NCI-H1105 (cell line): ENCODE results near the gene C17orf100.
"Not testable (repeated sequence)": the region's sequence is repeated elsewhere in the genome, so short reads cannot be mapped to it uniquely, and the experiment has no call there.

ENCODE experiments used
- DNase-seq: peaks from one replicate; lab custom pipeline; 2025; lab: John Stamatoyannopoulos, UW

The C17orf100 gene

DNA sequence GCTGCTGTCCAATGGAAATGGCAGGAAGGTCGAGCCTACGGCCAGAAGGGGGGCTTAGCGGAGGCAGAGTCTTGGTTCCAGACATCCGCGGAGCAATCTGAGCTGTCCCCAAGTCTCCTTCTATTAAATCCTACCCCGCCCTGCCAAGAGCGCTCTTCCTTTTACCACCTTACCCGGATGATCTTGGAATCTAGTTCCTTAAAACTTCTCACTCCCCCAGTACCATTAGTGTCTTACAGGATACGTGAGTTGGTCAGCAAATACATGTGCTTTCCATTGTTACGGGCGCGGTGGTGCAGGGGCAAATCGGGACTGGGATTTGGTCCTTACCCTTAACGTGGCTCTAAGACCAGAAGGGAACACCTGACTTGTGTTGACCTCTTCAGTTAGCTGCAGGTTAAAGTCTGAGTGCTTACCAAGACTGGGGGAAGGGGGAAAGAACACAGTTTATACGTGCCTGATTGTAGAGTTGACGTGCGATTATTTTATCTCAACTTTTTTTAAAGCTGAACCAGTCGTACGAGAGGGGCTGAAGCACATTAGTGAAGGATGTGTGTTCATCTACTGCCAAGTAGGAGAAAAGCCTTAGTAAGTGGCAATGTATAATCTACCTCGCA, 10.2 kb upstream of the C17orf100 start:
- no peak for DNase-seq

- DNase-seq: no peak
Measured at GRCh38 chr17:6642592-6642991, 9.0 kb upstream of the C17orf100 start.

DNA sequence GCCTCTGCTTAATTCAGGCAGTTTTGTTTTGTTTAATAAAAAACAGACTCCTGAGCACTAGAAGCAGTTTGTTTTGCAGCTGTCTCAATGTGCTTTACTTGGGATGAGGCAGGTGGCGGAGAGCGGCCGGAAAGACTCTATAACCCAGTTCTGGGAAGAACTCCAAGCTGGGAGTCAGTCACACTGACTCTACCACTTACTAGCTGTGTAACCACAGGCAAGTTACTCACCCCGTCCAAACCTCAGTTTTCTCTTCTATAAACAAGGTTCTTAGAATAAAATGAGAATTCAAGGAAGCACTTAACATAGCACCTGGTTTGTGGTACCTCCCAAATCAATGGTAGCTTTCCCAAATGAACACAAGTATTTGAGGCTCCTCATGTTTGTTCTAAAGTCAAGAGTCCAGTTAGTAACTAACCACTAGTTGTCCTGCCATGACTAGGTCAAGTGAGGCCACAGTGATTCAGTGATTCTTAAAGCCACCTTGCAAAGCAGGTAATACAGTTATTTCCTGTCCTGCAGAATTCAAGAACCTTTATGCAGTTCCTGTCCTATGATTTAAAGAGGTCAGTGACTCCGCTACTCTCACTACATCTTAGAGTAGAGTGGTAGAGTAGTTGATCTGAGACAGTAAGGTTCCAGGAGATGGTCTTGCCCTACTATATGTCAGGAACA, 8.0 kb upstream of the C17orf100 start:
- no peak for DNase-seq

DNA sequence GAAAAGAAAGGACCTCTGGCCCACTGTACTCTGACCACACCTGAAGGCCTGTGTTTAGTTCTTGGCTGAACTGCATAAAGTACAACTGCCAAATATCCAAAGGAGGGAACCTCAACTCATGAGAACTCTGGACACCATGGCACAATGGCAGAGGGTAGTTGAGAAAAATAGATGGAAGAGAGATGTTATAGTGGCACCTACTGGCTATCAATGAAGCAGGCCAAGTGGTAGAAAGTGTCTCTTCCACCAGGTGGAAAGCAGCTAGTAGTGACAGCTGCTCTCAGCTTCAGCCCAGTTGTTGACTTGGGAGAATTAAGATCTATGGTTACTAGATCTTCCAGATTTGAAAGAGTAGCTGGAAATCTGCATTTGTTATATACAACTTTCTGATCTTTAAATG, 3.4 kb upstream of the C17orf100 start:
- no peak for DNase-seq

- no peak for DNase-seq
Measured at GRCh38 chr17:6651919-6652452, 424 bp downstream of the C17orf100 start.

DNA sequence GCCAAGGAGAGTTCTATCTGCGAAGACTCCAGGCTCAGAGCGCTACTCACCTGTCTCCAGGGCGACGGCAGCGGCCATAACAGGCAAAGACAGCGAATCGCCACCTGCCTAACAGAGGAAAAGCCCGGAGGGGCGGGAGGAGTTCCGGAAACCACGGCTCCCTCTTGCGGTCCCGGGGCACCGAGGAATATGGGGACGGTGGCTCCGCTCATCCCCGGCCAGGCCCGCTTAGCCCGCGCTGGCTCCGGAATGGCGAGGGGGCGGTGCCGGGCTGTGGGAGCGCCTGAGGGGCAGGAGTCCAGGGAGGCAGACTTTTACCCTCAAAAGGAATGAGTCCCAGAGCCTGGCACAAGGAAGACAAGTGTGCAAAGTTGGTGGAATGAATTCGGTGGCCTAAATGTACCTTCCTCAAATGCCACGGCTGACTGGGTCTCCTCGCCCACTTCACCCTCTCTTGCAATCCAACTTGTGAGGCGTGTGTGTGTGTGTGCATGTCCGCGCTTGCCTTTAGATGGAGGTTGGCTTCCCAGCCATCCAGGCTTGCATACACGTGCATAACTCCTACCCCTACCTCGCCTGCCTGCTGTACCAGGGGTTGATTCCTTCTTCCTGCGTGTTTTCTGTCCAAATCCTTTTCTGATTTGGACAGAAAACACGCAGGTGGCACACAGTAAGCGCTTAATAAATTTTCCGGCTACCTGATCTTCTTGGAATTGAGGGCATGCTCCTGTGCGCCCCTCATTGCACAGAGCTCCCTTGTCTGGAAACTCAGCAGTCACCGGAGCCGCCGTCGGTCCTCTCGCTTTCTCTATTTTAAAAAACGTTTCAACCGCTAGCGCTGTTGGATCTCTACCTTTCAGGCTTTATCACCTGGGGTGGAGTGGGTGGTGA, 3.5 kb downstream of the C17orf100 start:
- peak; percentile 76 for DNase-seq

- not testable (repeated sequence) for DNase-seq
Measured at GRCh38 chr17:6655732-6656361, 4.3 kb downstream of the C17orf100 start.

GRCh38 chr17:6656797-6657632, 5.5 kb downstream of the C17orf100 start:
- DNase-seq: not testable (repeated sequence)

DNA sequence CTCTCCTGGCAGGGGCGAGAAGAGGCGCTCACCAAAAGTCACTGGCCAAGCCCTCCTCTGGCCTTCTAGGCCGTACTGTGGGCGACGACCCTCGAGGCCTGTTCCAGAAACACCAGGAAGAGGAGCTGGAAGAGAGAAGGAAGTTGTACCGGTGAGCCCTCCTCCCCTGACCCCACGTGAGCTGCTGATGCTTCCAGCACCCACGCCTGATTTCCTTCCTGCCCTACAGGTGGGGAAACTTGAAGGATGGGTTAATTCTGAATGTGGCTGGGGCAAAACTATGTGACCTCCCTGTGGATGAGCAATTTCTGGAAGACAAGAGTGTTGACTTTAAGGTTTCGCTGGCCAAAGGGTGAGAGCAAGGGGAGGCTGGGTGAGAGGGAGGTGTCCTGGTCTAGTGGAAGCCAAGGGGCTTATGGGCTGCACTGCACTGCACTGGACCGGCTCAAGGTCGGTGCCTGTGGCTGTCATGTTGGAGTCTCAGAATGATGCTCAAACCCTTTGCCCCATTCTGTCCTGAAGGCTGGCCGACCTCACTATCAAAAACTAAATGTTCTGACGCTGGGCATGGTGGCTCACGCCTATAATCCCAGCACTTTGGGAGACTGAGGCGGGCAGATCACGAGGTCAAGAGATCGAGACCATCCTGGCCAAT, 6.2 kb downstream of the C17orf100 start:
- no peak for DNase-seq

GRCh38 chr17:6658411-6658810, 6.8 kb downstream of the C17orf100 start:
- DNase-seq: not testable (repeated sequence)

DNA sequence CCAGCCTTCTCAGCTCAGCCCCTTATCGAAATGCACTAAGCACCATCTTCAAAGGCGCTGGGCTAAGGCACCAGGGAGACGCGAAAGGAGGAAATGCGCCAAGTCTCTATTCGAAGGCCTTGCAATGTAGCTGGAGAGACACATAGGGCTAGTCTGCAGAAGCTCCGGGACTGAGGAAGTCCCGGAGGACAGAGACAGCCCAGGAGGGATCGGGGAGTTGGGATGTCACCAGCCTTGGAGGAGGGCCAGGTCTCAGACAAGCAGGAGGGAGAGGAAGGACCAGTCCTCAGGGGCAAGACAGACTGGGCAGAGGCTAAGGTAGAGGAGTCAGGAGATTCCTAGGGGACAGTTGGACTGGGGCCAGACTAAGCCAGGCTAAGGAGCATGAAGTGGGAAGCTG, 8.5 kb downstream of the C17orf100 start:
- DNase-seq: no peak

- DNase-seq: no peak
Measured at GRCh38 chr17:6660805-6661463, 9.4 kb downstream of the C17orf100 start.

- DNase-seq: no peak
Measured at GRCh38 chr17:6661464-6661848, 9.9 kb downstream of the C17orf100 start.

GRCh38 chr17:6663200-6663599, 11.6 kb downstream of the C17orf100 start:
- DNase-seq: not testable (repeated sequence)

GRCh38 chr17:6666077-6666521, 14.5 kb downstream of the C17orf100 start:
- DNase-seq: peak; percentile 58

- no peak for DNase-seq
Measured at GRCh38 chr17:6666557-6666956, 15.0 kb downstream of the C17orf100 start.

DNA sequence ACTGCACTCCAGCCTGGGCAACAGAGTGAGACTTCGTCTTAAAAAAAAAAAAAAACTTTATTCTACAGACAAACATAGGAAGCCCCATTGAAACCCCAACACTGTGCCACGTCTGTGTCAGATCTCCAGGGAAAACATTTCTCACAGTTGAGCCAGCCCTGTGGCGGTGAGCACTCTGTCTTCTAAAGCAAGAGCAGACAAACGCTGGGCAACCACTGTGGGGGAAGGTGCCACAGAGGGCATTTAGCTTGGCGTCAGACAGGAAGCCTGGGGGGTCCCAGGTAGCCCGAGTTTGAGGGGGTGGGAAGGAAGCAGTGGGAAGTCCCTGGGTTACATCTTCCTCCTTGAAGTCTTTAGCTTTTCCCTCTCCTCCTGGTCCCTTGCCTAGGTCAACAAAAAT, 16.0 kb downstream of the C17orf100 start:
- DNase-seq: no peak

DNA sequence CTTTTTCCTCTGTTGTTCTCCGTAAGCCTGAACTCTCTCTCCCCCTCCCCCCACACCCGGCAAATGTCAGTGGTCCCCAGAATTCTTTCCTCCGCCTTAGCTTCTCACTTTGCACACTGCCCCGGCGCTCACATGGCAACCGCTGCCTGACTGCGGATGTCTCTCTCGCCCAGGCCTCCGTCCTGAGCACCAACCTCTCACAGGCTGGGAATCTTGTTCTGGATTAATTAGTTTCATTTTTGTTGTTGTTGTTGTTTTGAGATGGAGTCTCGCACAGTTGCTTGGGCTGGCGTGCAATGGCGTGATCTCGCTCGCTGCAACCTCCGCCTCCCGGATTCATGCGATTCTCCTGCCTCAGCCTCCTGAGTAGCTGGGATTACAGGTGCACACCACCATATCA, 16.7 kb downstream of the C17orf100 start:
- DNase-seq: no peak

GRCh38 chr17:6668727-6669425, 17.3 kb downstream of the C17orf100 start:
- DNase-seq: no peak
